AML-193 (cell line): ENCODE data around the gene MLST8.
A peak's percentile ranks its signal among the peaks of the same experiment; 100 is the strongest.
"Not testable (repeated sequence)": the region's sequence is repeated elsewhere in the genome, so short reads cannot be mapped to it uniquely, and the experiment has no call there.

Experiments used
- DNase-seq, 2 experiments: peaks; one replicate each; lab custom pipeline; 2025; lab: John Stamatoyannopoulos, UW

Gene MLST8

DNA sequence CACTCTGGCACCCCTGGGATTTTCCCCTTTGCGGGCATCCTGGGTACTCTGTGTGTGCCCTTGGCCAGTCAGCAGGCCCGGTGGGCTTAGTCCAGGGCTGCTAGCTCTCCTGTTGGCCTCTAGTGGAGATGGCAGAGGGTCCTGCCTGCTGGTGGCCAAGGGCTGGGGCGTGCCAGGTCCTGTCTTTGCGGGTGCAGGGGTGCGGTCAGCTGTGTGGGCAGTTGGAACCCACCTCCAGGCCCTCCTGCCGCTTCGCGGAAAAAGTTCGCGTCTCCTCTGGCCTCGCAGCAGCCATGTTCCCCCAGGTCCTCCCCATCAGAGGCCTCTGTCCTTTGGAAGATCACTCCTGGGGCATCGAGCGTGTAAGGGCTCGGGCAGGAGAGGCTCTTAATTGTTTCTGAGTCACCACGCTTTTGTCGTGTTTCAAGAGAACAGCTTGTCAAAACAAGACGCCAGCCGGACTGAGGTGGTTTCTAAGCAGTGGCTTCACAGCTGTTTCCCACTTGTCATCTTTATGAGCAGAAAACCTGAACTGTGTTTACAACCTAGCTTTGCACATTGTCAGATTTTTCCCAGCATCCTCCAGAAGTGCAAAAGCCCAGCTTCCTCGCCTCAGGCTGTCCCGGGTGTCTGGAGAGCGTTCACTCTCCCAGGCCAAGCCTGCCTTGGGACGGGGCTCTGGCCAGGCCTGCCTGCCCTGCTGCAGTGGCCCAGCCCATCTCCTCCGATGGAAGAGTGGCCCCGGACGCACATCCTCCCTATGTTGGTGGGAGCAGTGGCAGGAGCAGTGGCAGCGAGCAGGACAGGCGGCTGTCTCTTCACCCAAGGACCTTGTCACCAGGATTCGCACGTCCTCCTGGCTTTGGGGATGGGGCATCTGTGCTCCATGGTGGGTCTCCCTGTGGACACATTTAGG is 26.0 kb downstream of the MLST8 start:
- DNase-seq, result no peak

DNA sequence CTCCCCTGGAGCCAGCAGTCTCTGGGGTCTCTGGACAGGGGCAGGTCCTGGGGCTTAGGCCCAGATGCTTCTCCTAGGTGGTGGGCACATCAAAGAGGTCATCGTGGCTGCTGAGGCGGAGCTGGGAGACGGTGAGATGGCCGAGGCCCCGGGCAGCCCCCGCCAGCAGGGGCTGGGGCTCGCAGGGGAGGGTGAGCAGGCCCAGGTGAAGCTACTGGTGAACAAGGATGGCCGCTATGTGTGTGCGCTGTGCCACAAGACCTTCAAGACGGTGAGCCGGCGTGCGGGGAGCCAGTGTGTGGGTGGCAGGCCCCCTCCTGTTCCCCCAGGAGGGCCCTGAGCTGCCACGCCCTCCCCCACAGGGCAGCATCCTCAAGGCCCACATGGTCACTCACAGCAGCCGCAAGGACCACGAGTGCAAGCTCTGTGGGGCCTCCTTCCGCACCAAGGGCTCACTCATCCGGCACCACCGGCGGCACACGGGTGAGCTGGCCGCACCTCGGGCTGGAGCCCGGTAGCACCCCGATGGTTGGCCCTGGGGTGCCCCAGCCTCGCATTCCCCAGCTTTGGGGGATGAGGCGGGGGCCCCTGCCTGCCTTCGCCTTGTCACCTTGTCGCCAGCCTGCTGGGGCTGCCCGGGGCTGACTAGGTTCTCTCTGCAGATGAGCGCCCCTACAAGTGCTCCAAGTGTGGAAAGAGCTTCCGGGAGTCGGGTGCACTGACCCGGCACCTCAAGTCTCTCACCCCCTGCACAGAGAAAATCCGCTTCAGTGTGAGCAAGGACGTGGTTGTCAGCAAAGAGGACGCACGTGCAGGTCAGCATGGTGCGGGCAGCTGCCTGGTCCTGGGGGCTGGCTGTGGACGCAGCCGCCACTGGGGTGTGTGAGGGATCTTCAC is 27.1 kb downstream of the MLST8 start:
- DNase-seq, result no peak

- no peak for DNase-seq
Measured at GRCh38 chr16:2233046-2233775, 28.0 kb downstream of the MLST8 start.

- no peak for DNase-seq
Measured at GRCh38 chr16:2233872-2234812, 28.9 kb downstream of the MLST8 start.

DNA sequence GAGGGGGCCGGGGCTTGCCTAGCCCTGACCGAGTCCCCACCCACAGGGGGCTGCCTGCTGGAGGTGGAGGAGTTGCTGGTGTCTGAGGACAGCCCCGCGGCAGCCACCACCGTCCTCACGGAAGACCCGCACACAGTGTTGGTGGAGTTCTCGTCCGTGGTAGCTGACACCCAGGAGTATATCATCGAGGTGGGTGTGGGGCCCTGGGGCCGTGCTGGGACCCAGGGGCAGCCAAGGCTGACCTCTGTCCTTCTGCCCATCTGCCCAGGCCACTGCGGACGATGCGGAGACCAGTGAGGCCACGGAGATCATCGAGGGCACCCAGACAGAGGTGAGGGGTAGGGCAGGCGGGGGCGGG is 29.5 kb downstream of the MLST8 start:
- DNase-seq, result no peak

GRCh38 chr16:2235234-2235651 is 30.0 kb downstream of the MLST8 start:
- DNase-seq, result no peak

DNA sequence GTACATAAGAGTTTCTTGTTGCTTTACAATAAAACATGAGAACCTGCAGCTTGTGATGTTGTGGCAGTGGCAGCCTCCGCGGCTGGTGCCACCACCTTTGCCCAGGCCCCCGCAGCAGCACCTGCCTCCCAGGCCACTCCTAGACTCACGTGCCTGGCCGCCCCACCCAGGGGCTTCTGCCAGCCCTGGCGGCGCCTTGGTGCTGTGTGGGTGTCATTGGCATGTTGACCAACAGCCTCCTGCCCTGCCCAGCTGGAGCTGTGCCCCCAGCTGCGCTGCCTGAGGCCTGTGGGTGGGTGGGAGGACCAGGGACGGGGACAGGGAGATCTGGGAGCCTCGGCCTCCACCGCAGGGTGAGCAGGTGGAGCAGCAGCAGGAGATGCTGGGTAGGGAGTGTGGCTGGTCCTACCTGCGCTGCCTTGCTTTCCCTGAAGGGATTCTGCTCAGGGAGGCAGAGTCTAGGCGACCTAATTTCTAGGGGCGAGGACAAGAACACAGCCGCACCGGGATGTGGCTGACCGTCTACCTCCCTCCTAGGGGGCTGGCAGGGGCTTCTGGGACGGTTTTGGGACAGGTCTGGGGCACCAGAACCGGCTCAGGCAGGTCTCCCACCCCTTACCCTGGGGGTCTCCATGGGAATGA is 30.6 kb downstream of the MLST8 start:
- DNase-seq, result no peak

GRCh38 chr16:2236337-2237101 is 31.3 kb downstream of the MLST8 start, which contains the start of gene DNASE1L2:
TSS of gene DNASE1L2 (plus strand) at chr16:2236444. CDS start at chr16:2236817, 373 bp downstream.
- DNase-seq, result no peak

GRCh38 chr16:2237102-2237482 is 31.8 kb downstream of the MLST8 start:
- DNase-seq, result no peak

- DNase-seq, result no peak
Measured at GRCh38 chr16:2237493-2238149, 32.4 kb downstream of the MLST8 start.

DNA sequence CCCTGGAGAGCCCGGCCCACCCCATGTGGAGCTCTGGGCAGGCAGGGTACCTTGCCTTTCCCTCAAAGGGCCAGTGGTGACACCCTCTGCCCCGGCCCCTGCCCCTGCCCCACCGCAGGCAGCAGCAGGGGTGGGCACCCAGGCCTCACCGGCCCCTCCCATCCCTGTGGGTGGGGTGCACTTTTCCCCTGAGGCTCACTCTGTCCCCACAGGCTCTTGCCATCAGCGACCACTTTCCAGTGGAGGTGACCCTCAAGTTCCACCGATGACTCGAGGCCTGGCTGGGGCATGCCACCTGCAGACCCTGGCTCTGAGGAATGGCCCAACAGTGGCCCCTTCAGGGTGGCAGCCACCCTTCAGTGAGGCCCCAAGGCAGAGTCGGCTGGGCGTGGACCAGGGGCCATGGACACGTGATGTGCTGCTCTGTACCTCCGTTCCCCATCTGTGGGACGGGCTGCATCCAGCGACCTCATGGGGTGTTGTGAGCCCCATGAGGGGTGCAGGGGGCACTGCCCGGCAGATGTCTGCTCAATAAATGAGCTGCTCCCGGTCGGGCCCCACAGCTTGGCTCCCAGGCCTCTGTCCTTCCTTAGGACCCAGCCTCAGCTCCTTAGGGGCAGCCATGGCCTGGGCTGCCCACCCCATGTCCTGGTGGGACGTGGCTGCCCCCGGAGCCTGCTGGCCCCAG is 33.0 kb downstream of the MLST8 start:
- no peak for DNase-seq

- no peak for DNase-seq
Measured at GRCh38 chr16:2238838-2239675, 33.8 kb downstream of the MLST8 start.

- not testable (repeated sequence) for DNase-seq
Measured at GRCh38 chr16:2240331-2240730, 35.1 kb downstream of the MLST8 start.

- DNase-seq, result no peak
Measured at GRCh38 chr16:2242598-2242997, 37.3 kb downstream of the MLST8 start.

GRCh38 chr16:2243031-2243528 is 37.8 kb downstream of the MLST8 start:
- DNase-seq, result peak in 1 of 2 experiments; percentile 1

GRCh38 chr16:2243781-2244180 is 38.5 kb downstream of the MLST8 start:
- DNase-seq, result no peak

DNA sequence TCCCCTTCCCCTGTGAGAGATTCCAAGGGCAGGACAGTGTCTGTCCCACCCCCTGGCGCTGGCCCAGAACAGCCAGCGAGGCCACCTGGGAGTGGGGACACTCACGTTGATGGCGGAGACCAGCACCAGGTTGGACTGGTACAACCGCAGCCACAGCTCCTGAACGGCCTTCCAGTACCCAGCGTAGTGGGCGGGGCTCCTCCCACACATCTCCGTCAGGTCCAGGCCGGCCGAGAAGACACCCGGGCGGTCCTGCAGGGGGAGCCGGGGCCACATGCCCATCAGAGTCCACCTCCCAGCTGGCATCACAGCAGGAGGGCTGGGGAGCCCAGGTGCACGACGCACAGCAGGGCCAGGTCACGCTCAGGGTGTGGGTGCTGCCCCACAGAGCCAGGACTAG is 39.0 kb downstream of the MLST8 start:
- DNase-seq, result no peak
